A549 (cell line): ENCODE data around the gene S100A13.

Experiments used
- CEBPB ChIP-seq, 2 experiments: fragments of >200 bp in 1 of 2; sonication (Bioruptor Twin) in 1 of 2; formaldehyde crosslinking in 1 of 2; IDR thresholded peaks; 2 replicates each; pipeline ENCODE4 v1.6.1; 2012 to 2016
- EP300 ChIP-seq, 2 experiments: fragments of >200 bp; sonication (Bioruptor Twin); formaldehyde crosslinking; IDR thresholded peaks; 2 replicates in 1 of 2; 3 replicates in 1 of 2; pipeline ENCODE4 v1.6.1; 2016 to 2017
- ESRRA ChIP-seq: fragments of 150-350 bp; IDR thresholded peaks from 2 replicates; pipeline ENCODE4 v1.6.1; 2014; ENCODE audit warnings: mild to moderate bottlenecking, low read length, borderline replicate concordance
- HDAC2 ChIP-seq: fragments of 200-600 bp; sonication (generic); IDR thresholded peaks from 2 replicates; pipeline ENCODE4 v1.6.1; 2016
- KDM1A ChIP-seq: fragments of 200-600 bp; sonication (generic); IDR thresholded peaks from 2 replicates; pipeline ENCODE4 v1.6.1; 2016; ENCODE audit warnings: low read depth, mild to moderate bottlenecking
- PHF8 ChIP-seq: fragments of 200-600 bp; sonication (generic); IDR thresholded peaks from 2 replicates; pipeline ENCODE4 v1.6.1; 2016; ENCODE audit warnings: low read depth, mild to moderate bottlenecking, antibody characterized with exemption, moderate library complexity, borderline replicate concordance
- POLR2A ChIP-seq: IDR thresholded peaks from 2 replicates; pipeline ENCODE4 v1.6.1; 2012; ENCODE audit warnings: mild to moderate bottlenecking, low read length
- RAD21 ChIP-seq, 2 experiments: fragments of >200 bp in 1 of 2; sonication (Bioruptor Twin) in 1 of 2; formaldehyde crosslinking in 1 of 2; IDR thresholded peaks in 1 of 2; conservative IDR thresholded peaks in 1 of 2; 2 replicates in 1 of 2; 3 replicates in 1 of 2; pipeline ENCODE4 v1.6.1; 2012 to 2018; ENCODE audit warnings: inconsistent platforms in 1 of 2
- RARB ChIP-seq: fragments of 250-450 bp; sonication (Bioruptor Pico); IDR thresholded peaks from 2 replicates; pipeline ENCODE4 v1.8.0; 2021; ENCODE audit warnings: mild to moderate bottlenecking, moderate library complexity
- TFCP2L1 ChIP-seq: fragments of 250-450 bp; sonication (Bioruptor Pico); IDR thresholded peaks from 2 replicates; pipeline ENCODE4 v1.5.0; 2021; ENCODE audit warnings: mild to moderate bottlenecking
- TF ChIP-seq, protein P1 (sequence below): fragments of >200 bp; sonication (Bioruptor Twin); formaldehyde crosslinking; IDR thresholded peaks from 3 replicates; pipeline ENCODE4 v1.5.1; 2016
- TF ChIP-seq, protein P2 (sequence below): fragments of 200-600 bp; sonication (generic); IDR thresholded peaks from 2 replicates; pipeline ENCODE4 v1.6.1; 2016; ENCODE audit warnings: antibody characterized with exemption, mild to moderate bottlenecking, moderate library complexity

DNA sequence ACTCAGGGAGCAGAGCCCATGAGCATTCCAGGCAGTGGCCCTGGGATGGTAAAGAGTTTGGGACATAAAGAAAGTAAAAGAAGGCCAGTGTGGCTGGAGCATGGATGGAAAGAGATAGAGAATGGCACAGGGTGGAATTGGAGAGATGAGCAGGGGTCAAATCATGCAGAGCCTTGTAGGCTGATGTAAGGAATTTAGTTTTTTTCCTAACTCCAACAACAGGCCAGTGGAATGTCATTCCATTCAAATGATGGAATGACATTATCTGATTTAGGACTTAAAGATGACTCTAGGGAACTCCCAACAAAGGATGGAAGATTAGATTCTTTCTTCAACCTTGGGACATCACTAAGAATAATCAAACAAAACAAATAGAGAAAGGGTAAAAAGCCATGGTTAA is 48.8 kb downstream of the S100A13 start:
- TF ChIP-seq KDM1A (no peak), PHF8 (no peak), RARB (CRISPR knock-in tag) (no peak), EP300 (IDR thresholded peaks at IDR 0.05) (no peak), TFCP2L1 (CRISPR knock-in tag) (no peak), RAD21 (conservative IDR thresholded peaks at IDR 0.05 in 1 of 2, IDR thresholded peaks at IDR 0.05 in 1 of 2) (no peak), HDAC2 (no peak), CEBPB (IDR thresholded peaks at IDR 0.05) (no peak), POLR2A (no peak), ESRRA (no peak)
- TF ChIP-seq, protein P1, sequence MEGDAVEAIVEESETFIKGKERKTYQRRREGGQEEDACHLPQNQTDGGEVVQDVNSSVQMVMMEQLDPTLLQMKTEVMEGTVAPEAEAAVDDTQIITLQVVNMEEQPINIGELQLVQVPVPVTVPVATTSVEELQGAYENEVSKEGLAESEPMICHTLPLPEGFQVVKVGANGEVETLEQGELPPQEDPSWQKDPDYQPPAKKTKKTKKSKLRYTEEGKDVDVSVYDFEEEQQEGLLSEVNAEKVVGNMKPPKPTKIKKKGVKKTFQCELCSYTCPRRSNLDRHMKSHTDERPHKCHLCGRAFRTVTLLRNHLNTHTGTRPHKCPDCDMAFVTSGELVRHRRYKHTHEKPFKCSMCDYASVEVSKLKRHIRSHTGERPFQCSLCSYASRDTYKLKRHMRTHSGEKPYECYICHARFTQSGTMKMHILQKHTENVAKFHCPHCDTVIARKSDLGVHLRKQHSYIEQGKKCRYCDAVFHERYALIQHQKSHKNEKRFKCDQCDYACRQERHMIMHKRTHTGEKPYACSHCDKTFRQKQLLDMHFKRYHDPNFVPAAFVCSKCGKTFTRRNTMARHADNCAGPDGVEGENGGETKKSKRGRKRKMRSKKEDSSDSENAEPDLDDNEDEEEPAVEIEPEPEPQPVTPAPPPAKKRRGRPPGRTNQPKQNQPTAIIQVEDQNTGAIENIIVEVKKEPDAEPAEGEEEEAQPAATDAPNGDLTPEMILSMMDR: no peak
- TF ChIP-seq, protein P2, sequence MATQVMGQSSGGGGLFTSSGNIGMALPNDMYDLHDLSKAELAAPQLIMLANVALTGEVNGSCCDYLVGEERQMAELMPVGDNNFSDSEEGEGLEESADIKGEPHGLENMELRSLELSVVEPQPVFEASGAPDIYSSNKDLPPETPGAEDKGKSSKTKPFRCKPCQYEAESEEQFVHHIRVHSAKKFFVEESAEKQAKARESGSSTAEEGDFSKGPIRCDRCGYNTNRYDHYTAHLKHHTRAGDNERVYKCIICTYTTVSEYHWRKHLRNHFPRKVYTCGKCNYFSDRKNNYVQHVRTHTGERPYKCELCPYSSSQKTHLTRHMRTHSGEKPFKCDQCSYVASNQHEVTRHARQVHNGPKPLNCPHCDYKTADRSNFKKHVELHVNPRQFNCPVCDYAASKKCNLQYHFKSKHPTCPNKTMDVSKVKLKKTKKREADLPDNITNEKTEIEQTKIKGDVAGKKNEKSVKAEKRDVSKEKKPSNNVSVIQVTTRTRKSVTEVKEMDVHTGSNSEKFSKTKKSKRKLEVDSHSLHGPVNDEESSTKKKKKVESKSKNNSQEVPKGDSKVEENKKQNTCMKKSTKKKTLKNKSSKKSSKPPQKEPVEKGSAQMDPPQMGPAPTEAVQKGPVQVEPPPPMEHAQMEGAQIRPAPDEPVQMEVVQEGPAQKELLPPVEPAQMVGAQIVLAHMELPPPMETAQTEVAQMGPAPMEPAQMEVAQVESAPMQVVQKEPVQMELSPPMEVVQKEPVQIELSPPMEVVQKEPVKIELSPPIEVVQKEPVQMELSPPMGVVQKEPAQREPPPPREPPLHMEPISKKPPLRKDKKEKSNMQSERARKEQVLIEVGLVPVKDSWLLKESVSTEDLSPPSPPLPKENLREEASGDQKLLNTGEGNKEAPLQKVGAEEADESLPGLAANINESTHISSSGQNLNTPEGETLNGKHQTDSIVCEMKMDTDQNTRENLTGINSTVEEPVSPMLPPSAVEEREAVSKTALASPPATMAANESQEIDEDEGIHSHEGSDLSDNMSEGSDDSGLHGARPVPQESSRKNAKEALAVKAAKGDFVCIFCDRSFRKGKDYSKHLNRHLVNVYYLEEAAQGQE: no peak
